ENCODE data around the gene REM2.

Gene REM2

DNA sequence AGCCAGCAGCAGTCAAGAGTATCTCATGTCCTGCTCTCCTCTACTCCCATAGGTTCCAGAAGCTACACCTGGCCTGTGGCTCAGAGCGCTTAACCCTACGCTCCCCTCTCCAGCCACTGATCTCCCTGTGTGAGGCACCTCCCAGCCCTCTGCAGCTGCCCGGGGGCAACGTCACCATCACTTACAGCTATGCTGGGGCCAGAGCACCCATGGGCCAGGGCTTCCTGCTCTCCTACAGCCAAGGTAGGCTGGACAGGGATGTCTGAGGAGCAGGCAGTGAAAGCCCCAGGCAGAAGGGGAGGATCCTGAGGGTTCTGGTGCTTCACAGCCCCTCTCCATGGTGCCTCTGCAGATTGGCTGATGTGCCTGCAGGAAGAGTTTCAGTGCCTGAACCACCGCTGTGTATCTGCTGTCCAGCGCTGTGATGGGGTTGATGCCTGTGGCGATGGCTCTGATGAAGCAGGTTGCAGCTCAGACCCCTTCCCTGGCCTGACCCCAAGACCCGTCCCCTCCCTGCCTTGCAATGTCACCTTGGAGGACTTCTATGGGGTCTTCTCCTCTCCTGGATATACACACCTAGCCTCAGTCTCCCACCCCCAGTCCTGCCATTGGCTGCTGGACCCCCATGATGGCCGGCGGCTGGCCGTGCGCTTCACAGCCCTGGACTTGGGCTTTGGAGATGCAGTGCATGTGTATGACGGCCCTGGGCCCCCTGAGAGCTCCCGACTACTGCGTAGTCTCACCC, 7.8 kb upstream of the REM2 start:
- DNase-seq (ENCODE audit: low read depth) = no peak

DNA sequence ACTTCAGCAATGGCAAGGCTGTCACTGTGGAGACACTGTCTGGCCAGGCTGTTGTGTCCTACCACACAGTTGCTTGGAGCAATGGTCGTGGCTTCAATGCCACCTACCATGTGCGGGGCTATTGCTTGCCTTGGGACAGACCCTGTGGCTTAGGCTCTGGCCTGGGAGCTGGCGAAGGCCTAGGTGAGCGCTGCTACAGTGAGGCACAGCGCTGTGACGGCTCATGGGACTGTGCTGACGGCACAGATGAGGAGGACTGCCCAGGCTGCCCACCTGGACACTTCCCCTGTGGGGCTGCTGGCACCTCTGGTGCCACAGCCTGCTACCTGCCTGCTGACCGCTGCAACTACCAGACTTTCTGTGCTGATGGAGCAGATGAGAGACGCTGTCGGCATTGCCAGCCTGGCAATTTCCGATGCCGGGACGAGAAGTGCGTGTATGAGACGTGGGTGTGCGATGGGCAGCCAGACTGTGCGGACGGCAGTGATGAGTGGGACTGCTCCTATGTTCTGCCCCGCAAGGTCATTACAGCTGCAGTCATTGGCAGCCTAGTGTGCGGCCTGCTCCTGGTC, 7.2 kb upstream of the REM2 start:
- DNase-seq (ENCODE audit: low read depth) = no peak

GRCh38 chr14:22877000-22877501, 6.0 kb upstream of the REM2 start:
- DNase-seq (ENCODE audit: low read depth) = no peak

GRCh38 chr14:22878271-22879246, 4.5 kb upstream of the REM2 start:
- DNase-seq (ENCODE audit: low read depth) = no peak

- DNase-seq (ENCODE audit: low read depth) = no peak
Measured at GRCh38 chr14:22882064-22882463, 958 bp upstream of the REM2 start.

GRCh38 chr14:22882529-22883172, 371 bp upstream of the REM2 start:
- no peak for DNase-seq (ENCODE audit: low read depth)

DNA sequence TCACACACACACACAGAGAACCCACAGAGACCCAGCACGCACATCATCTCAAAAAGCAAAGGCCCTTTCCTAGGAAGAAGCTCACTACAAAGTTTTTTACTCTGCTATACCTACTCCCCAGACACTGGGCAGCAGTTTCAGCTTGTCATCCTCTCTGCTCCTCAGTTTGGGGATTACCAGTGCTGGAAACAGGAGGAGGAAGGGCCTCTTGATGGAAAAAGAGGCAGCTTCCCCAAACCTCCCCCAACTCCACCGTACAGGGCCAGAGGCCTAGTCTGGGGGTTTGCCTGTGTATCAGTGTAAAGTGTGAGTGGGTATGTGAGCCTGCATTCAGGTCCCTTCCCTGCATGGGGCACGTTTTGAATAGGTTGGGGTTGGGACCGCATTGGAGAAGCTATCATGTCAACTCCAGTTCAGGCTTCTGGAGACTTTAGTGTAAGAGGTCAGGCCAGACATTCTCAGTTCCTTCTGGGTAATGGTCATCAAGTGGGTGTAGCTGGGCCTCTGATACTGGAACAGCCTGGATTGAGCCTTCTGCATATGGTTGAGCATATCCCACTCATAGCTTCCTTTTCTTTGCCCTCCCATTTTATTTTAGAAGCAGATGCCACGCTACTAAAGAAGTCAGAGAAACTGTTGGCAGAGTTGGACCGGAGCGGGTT, 1.2 kb downstream of the REM2 start:
- no peak for DNase-seq (ENCODE audit: low read depth)

DNA sequence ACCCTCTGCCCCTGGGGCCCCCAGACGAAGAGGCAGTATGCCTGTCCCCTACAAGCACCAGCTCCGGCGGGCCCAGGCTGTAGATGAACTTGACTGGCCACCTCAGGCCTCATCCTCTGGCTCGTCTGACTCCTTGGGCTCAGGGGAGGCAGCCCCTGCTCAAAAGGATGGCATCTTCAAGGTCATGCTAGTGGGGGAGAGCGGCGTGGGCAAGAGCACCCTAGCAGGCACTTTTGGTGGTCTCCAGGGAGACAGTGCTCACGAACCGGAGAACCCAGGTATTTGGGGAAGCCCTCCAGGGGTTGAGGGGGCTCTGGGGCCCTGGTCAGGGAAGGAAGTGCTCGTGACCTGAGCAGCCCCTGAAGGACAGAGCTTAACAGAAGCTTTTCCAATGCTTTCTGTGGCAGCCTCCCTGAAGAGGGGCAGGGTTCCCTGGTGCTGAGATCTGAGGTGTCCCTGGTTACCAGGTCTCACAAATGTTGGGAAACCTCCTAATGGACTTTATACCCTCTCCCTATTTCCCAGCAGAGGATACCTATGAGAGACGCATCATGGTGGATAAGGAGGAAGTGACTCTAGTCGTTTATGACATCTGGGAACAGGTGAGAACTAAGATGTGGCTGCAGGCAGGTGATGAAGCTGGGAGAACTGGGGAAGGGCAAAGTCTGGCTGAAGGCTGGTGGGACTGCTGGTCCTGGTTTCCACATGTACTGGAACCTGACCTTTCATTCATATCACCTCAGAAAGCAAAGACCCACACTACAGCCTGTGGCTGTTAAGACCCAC, 1.9 kb downstream of the REM2 start:
- DNase-seq (ENCODE audit: low read depth) = no peak

GRCh38 chr14:22885975-22886374, 3.0 kb downstream of the REM2 start:
- no peak for DNase-seq (ENCODE audit: low read depth)

- peak; percentile 36 for DNase-seq (ENCODE audit: low read depth)
Measured at GRCh38 chr14:22886500-22887259, 3.7 kb downstream of the REM2 start.

- DNase-seq (ENCODE audit: low read depth) = no peak
Measured at GRCh38 chr14:22887260-22887989, 4.4 kb downstream of the REM2 start.

- no peak for DNase-seq (ENCODE audit: low read depth)
Measured at GRCh38 chr14:22887990-22888378, 5.0 kb downstream of the REM2 start.

GRCh38 chr14:22888662-22889061, 5.6 kb downstream of the REM2 start:
- DNase-seq (ENCODE audit: low read depth) = no peak

GRCh38 chr14:22890416-22890815, 7.4 kb downstream of the REM2 start:
- no peak for DNase-seq (ENCODE audit: low read depth)

DNA sequence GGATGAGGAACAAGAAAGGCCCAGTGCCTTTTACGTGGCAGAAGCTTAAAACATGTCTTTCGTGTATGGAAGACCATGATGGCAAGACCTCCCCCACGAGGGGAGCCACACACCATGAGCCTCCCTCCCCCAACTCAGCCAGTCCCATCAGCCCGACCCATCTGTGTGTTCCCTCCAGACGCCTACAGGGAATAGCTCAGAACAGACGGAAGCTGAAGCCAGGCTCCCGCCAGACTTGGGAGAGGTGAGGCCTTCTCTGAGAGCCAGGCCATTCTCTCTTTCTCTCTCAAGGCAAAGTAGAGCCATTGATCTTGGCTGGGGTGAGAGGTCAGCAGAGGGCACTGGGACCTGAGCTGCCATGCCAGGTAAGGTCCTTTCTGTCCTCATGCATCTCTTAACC, 9.5 kb downstream of the REM2 start:
- no peak for DNase-seq (ENCODE audit: low read depth)

DNA sequence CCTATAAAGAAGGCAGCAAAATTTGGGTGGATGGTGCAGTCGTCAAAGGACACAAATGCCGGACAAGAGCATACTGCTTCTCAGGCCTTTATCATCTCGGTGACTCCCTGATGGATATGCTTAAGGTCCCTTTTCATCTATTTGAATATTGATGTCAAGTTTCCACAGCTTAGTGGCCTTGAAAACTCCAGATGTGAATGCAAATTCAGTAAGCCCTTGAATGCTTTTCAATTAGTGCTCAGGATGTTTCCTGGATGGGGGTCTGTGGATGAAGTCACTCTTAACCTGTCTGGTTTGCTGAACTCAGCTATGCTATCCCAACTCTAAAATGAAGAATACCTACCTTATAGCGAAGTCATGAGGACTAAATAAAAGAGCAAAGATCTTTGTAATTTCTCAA, 10.7 kb downstream of the REM2 start:
- DNase-seq (ENCODE audit: low read depth) = no peak

DNA sequence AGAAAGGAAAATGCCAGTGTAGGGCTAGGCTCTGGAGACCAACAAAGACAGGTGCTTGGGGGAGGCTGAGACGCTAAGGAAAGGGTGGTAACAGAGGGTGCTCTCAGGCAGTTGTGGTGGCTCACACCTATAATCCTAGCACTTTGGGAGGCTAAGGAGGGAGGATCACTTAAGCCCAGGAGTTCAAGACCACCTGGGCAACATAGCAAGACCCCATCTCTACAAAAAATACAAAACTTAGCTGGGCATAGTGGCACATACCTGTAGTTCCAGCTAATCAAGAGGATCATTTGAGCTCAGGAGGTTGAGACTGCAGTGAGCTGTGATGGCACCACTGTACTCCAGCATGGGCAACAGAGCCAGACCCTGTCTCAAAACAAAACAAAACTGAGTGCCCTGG, 12.4 kb downstream of the REM2 start:
- DNase-seq (ENCODE audit: low read depth) = no peak

- no peak for DNase-seq (ENCODE audit: low read depth)
Measured at GRCh38 chr14:22896356-22896755, 13.3 kb downstream of the REM2 start.

DNA sequence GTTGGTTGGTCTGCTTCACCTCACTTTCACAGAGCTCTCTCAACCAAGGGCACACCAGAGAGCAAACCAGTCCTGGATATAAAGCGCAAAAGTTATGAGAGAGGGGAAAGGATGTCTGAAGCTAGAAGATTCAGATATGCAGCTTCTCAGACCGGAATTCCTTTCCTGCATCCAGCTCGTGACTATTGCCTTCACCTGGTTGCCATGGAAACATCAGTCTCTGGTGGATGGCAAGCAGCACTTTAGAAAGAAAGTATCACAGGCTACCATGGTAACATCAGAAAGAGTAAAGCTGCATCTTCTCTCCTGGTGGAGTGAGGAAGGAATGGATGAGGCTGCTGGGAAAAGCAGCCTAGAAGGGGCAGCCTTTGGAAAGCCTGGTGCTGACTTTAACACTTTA, 13.7 kb downstream of the REM2 start:
- DNase-seq (ENCODE audit: low read depth) = no peak
